ENCODE results near the gene PCYT1A.

DNA sequence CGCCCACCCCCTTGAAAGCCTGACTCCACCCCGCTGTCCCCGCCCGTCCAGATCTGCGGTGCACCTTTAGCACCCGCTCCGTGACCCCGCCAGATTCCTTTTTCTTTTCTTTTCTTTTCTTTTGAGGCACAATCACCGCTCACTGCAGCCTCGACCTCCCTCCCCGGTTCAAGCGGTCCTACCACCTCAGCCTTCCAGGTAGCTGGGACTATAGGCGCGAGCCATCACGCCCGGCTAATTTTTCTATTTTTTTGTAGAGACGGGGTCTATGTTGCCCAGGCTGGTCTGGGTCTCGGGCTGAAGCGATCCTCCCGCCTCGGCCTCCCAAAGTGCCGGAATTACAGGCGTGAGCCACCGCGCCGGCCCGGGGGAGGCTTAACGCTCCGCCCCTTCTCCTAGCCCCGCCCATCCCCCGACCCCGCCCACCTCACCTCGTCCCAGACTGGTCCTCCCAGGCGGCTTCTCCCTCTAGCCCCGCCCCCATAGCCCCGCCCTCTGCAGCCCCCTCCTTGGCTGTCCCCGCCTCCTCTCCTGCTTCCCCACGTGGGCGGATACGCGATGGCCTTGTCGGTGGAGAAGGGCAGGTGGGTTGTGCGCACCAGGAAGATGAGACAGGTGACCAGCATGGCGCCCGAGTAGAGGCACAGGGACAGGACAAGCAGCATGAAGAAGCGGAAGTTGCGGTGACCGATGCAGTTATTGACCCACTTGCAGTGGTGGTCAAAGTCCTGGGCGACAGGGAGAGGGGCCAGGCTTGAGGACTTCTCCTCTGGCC, 79.5 kb downstream of the PCYT1A start:
- no peak for TF ChIP-seq POLR2A (IDR thresholded peaks at IDR 0.05)
- TF ChIP-seq, protein P1, sequence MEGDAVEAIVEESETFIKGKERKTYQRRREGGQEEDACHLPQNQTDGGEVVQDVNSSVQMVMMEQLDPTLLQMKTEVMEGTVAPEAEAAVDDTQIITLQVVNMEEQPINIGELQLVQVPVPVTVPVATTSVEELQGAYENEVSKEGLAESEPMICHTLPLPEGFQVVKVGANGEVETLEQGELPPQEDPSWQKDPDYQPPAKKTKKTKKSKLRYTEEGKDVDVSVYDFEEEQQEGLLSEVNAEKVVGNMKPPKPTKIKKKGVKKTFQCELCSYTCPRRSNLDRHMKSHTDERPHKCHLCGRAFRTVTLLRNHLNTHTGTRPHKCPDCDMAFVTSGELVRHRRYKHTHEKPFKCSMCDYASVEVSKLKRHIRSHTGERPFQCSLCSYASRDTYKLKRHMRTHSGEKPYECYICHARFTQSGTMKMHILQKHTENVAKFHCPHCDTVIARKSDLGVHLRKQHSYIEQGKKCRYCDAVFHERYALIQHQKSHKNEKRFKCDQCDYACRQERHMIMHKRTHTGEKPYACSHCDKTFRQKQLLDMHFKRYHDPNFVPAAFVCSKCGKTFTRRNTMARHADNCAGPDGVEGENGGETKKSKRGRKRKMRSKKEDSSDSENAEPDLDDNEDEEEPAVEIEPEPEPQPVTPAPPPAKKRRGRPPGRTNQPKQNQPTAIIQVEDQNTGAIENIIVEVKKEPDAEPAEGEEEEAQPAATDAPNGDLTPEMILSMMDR (IDR thresholded peaks at IDR 0.05): no peak
- no peak for TF ChIP-seq POLR2AphosphoS5 (IDR thresholded peaks at IDR 0.05)
- TF ChIP-seq EP300 (IDR thresholded peaks at IDR 0.05): no peak
